Heart left ventricle (tissue), 16 donors: ENCODE data around the gene AIPL1. TPM values are rescaled to one million over a fixed set of nuclear protein-coding genes. Genes with fewer than 3 reads are reported as not detected.

Experiments
- ATAC-seq, 4 donors: fragments of 200-7000 bp; cut with Tn5 transposase; one replicate each; pipeline ENCODE4 v1.9.1; 2020 to 2022; ENCODE audit warnings: moderate library complexity in 4 of 4, mild to moderate bottlenecking in 3 of 4, moderate number of reproducible peaks in 1 of 4
- DNase-seq, 5 donors: peaks; one replicate each; pipeline ENCODE4 v3.0.0-alpha.2; 2020
- H3K27ac ChIP-seq, 12 donors: fragments of 200-600 bp; sonication (generic) in 4 of 12; one replicate each; pipeline versions ENCODE4 v1.5.0 to v1.8.0; 2016 to 2022; ENCODE audit warnings: mild to moderate bottlenecking in 2 of 12
- H3K27me3 ChIP-seq, 9 donors: fragments of 200-600 bp; sonication (generic) in 2 of 9; one replicate each; pipeline versions ENCODE4 v1.5.1 to v1.8.0; 2016 to 2022; ENCODE audit warnings: mild to moderate bottlenecking in 3 of 9
- H3K36me3 ChIP-seq, 9 donors: fragments of 200-600 bp; sonication (generic) in 2 of 9; one replicate each; pipeline versions ENCODE4 v1.5.0 to v1.8.0; 2018 to 2022; ENCODE audit warnings: mild to moderate bottlenecking in 2 of 9
- H3K4me1 ChIP-seq, 12 donors: fragments of 200-600 bp; sonication (generic) in 4 of 12; one replicate each; pipeline versions ENCODE4 v1.5.0 to v1.8.0; 2016 to 2022; ENCODE audit warnings: mild to moderate bottlenecking in 3 of 12
- H3K4me3 ChIP-seq, 12 donors: fragments of 200-600 bp; sonication (generic) in 4 of 12; one replicate each; pipeline versions ENCODE4 v1.5.0 to v1.8.0; 2017 to 2022; ENCODE audit warnings: mild to moderate bottlenecking in 9 of 12, moderate library complexity in 4 of 12
- H3K9me3 ChIP-seq, 12 donors: fragments of 200-600 bp; sonication (generic) in 4 of 12; one replicate each; pipeline versions ENCODE4 v1.5.0 to v1.8.0; 2016 to 2022; ENCODE audit warnings: mild to moderate bottlenecking in 1 of 12
- POLR2A ChIP-seq, 2 donors: fragments of 450-650 bp; IDR thresholded peaks; one replicate each; pipeline ENCODE4 v1.6.1; 2017; ENCODE audit warnings: antibody characterized with exemption in 2 of 2, mild to moderate bottlenecking in 2 of 2, moderate library complexity in 2 of 2
- WGBS, 4 donors: extraction: QIAGEN DNeasy Blood & Tissue Kit in 2 of 4; methylation state at CpG; one replicate each; pipeline versions ENCODE4 v1.1.5 to v1.1.7; 2013 to 2018; 5-methylcytosine and 5-hydroxymethylcytosine counted together
- intact Hi-C, 10 donors: fragments of 100-400 bp; cut with DNase I; formaldehyde crosslinking; loops; one replicate each; pipeline versions ENCODE4 v1.11.1 to v1.14.2; 2022
- polyA plus RNA-seq, 2 donors: library from polyadenylated mRNA; stranded (reverse); fragments of 200-250 nt; gene quantifications; one replicate each; pipeline ENCODE4 v1.2.3, GENCODE V29; 2013
- total RNA-seq, 9 donors: library from RNA; depleted of rRNA in 2 of 9; stranded (reverse); fragments of >200 nt in 2 of 9; fragmentation: NEBNext Ultra II Directional in 3 of 9; extraction: Animal tissue kit (Norgen Biotek cat#: 25700) in 3 of 9; gene quantifications; one replicate each; pipeline versions ENCODE4 v1.1.0 to v1.2.4, GENCODE V29; 2016 to 2023
- TF ChIP-seq, protein P1 (sequence below), 12 donors: fragments of 200-600 bp; sonication (generic) in 4 of 12; IDR thresholded peaks; one replicate each; pipeline versions ENCODE4 v1.5.0 to v1.8.0; 2018 to 2022; ENCODE audit warnings: antibody characterized with exemption in 12 of 12, mild to moderate bottlenecking in 5 of 12
- donor health status: ischemic (EF 13 %, LVEDD 7.1; RV severe dilation, severe dysfunction).
- donor health status: healthy with polysubstance abuse.
- donor health status: DM: no; HTN: yes; CAD: no.
- donor health status: DM: no; HTN: no; CAD: no.
- donor health status: ischemic (EF 25% LVEDD 6.9; RV normal size, moderate dysfunction).
- donor health status: ischemic (EF 25% LVEDD 5.7; RV mildly dilated, moderate dysfunction).
- donor health status: healthy.
- donor health status: DM: yes; HTN: yes; CAD: no.
- donor health status: ischemic (EF 35%, LVEDD 5.7; RV mildly dilated, moderate dysfunction).
- donor health status: nonischemic (EF 11% LVEDD 7.7; RV severe dilation, severe dysfunction).
- donor health status: DM: yes; HTN: yes; CAD: no.
- donor health status: PGD.
- donor health status: ischemic (EF 29% LVEDD 5.4; RV normal size, mild dysfunction).
- donor health status: nonischemic (EF 23%, LVEDD 6.1; RV moderate dilation, normal function).

AIPL1 gene
- total and polyA plus RNA-seq, 11 donors, result not detected

DNA sequence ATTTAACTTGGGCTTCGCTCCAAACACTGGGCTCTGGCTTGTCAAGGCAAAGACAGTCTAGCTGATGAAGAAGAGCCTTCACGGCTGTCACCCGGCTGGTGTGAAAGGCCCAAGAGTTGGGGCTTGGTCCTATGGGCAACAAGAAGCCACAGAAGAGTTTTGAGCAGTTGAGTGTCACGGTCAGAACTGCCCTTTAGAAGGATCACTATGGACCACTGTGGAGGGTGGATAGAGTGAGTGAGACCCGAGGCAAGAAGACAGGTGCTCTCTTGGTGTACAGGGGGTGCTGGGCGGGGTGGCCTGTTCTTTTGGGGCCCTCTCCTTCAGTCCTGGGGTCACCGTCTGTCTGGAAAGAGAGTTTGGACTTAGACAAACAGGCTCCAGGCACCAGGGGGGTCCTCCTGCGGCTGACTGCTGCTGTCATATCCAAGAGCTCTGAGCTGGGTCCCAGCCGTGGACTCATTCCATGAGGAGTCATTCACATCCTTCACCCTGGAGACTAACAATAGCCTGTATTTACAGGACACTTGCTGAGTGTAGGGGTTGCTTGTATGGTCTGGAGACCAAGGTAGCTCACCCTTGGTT, 11.7 kb upstream of the AIPL1 start:
- Histone ChIP-seq H3K27ac (no peak overlapping the region), H3K4me3 (no peak overlapping the region), H3K4me1 (peaks cover 0 to 17% (median 6%) of the 10 kb centered on the region in 12 donors), H3K27me3 (peaks cover 0 to 3% (median 0%) of the 10 kb centered on the region in 9 donors), H3K9me3 (peaks cover 0 to 2% (median 0%) of the 10 kb centered on the region in 12 donors), H3K36me3 (no peaks in the 10 kb centered on the region)
- ATAC-seq (no peak), DNase-seq (no peak)
- TF ChIP-seq, protein P1, sequence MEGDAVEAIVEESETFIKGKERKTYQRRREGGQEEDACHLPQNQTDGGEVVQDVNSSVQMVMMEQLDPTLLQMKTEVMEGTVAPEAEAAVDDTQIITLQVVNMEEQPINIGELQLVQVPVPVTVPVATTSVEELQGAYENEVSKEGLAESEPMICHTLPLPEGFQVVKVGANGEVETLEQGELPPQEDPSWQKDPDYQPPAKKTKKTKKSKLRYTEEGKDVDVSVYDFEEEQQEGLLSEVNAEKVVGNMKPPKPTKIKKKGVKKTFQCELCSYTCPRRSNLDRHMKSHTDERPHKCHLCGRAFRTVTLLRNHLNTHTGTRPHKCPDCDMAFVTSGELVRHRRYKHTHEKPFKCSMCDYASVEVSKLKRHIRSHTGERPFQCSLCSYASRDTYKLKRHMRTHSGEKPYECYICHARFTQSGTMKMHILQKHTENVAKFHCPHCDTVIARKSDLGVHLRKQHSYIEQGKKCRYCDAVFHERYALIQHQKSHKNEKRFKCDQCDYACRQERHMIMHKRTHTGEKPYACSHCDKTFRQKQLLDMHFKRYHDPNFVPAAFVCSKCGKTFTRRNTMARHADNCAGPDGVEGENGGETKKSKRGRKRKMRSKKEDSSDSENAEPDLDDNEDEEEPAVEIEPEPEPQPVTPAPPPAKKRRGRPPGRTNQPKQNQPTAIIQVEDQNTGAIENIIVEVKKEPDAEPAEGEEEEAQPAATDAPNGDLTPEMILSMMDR (IDR thresholded peaks at IDR 0.05), result no peak
- intact Hi-C loops, result no loop called here
- WGBS, 4 donors, result 90 to 95% (median 91%) methylated on average over 9 of the region's 9 CpGs

DNA sequence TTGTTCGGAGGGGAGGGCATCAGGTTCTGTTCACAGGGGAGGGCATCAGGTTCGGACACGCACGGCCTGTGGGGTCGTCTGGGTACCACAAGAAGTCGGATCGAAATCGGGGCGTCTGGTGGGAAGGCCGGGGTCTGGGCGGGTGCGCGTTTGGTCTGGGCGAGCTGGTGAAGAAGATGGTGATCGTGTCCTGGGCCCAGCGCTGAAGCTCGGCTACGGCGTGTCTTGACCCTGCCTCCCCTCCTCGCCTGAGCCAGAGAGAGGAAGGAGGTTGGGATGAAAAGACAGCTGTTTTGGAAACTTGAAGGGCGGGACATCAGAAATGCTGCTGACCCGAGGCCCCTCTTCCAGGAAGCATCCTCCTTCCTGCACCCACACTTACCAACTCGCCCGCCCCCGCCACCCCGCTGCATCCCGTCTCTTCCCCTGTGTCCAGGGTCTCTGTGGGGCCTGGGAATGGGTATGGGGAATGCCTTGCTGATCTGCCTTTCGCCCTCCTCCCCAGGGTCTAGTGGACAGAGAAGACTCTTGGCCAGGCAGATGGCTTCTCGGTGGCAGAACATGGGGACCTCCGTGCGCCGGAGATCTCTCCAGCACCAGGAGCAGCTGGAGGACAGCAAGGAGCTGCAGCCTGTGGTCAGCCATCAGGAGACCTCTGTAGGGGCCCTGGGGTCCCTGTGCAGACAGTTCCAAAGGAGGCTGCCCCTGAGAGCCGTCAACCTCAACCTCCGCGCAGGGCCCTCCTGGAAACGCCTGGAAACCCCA, 9.8 kb upstream of the AIPL1 start:
- ATAC-seq (peak in 1 of 4 donors; percentile 3), DNase-seq (no peak)
- Histone ChIP-seq H3K4me1 (peaks cover 0 to 17% (median 6%) of the 10 kb centered on the region in 12 donors), H3K4me3 (peak overlapping the region; percentile 24 to 72 (median 55)), H3K36me3 (no peaks in the 10 kb centered on the region), H3K27ac (no peak overlapping the region), H3K9me3 (peaks cover 0 to 5% (median 0%) of the 10 kb centered on the region in 12 donors), H3K27me3 (peaks cover 0 to 11% (median 3%) of the 10 kb centered on the region in 9 donors)
- intact Hi-C loops, result no loop called here
- no peak for TF ChIP-seq POLR2A (IDR thresholded peaks at IDR 0.05)
- TF ChIP-seq, protein P1 (IDR thresholded peaks at IDR 0.05), result no peak
- 27 to 31% (median 29%) methylated on average over 30 to 36 of the region's 36 CpGs for WGBS, 4 donors

DNA sequence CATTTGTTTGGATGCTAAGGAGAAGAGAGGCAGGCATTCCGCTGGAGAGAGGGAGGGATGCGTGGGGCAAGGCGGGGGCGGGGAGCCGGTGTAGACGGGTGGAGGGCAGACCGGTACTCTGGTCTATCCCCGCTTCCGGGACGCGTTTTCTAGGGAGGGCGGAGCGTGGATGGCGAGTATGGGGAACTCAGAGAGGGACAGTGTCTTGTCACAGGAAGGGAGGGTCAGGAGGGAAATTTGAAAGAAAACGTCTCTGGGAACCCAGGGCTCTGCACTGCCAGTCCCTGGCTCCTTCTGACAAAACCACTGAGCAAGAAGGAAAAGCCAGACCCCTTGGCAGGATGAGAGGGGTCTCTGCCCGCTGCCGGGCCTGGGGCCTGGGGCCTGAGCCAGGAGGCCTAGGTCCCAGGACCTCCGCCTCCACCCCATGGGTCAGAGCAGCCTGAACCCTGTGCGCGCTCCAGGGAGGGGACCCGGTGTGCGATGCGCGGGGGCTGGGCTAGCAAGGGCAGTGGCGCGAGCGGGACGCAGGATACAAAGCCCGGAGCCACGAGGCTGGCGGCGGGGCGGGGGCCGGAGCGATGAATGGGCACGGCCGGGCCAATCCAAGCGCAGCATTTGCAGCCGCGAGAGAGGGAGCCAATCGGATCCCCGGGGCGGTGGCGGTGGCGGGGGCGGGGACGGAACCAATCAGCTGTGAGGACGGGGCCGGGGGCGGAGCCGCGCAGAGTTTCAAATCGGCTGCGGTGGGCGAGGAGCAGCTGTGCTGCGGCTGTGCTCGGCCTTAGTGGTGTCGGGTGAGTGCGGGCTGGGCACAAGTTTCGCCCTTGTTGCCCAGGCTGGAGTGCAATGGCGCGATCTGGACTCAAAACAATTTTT, 9.0 kb upstream of the AIPL1 start, which contains the start of gene PIMREG:
TSS of gene PIMREG (plus strand) at position 764 of the 879 bp plus-strand sequence. CDS start 656 bp downstream, outside the sequence.
- WGBS, 4 donors, result 1 to 2% (median 1%) methylated on average over 29 to 62 of the region's 62 CpGs
- DNase-seq (peak; percentile 94 to 97 (median 95)), ATAC-seq (peak; percentile 97 to 100 (median 99))
- H3K36me3 ChIP-seq, result no peaks in the 10 kb centered on the region
- TF ChIP-seq POLR2A (IDR thresholded peaks at IDR 0.05), result no peak
- TF ChIP-seq, protein P1 (IDR thresholded peaks at IDR 0.05), result no peak
- H3K4me3 ChIP-seq, result peak within 1 kb of the TSS; percentile 24 to 72 (median 55)
- intact Hi-C loops, result no loop called here
- H3K9me3 ChIP-seq, result peaks cover 0 to 5% (median 0%) of the 10 kb centered on the region in 12 donors
- H3K27ac ChIP-seq, result peak within 1 kb of the TSS in 3 of 12 donors; percentile 35 to 62 (median 49)
- peaks cover 0 to 17% (median 6%) of the 10 kb centered on the region in 12 donors for H3K4me1 ChIP-seq
- peaks cover 0 to 16% (median 5%) of the 10 kb centered on the region in 9 donors for H3K27me3 ChIP-seq
